ENCODE results near the gene CD44.

CD44 gene

DNA sequence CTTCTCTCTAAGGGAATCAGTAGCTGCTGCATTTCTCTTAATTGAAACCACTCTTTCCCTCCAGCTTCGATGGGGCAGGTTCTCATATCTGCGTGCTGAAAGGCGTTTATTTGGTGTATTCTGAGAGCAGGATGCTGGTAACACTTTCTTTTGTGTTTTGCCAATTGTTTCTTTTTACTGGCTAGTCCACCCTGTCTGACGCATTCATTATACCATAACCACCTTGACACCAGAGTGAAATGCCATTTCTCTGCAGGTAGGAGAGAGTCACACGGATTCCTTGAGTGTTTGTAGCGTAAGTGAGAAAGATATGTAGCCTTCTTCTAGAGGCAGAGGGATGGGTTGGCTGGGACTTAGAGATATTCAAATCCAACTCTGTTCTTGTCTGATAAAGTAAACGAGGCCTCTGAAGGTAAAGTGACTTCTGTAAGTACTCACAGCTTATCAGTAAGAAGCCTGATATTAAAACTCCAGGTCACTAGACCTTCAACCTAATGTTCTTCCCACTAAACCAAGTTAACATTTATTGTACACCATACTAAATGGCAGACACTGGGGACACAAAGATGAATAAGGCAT lies 21.4 kb downstream of the CD44 start:
- DNase-seq = peak in 1 of 5 donors; percentile 63

DNA sequence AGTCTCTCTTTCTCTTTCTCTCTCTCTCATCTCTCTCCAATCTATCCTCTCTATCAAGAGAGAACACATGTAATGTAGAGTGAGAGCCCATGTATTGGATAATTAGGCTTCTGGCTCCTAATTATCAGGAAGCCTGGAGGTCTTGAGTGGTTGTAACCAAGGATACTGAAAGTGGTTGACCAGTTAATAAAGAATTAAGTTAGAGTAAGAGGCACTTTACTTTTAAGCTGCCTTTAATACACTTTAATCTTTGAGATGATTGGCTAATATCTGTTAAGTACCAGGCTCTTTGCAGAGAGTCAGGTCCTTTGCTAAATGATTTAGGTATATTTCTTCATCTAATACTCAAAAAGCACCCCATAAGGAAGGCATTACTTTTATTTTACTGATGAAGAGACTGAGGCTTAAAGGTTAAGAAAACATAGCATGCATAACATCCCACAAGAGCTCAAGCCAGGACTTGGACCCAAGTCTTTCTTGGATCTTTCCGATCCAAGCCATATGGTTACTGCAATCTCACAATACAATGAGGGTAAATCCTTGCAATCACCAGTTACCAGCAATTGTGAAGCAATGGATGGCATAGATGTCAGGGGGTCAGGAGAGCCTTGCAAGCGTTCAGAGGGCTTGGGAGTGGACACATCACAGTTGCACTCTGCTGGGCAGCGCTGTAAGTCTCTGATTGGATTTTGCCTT lies 22.1 kb downstream of the CD44 start:
- DNase-seq = no peak

DNA sequence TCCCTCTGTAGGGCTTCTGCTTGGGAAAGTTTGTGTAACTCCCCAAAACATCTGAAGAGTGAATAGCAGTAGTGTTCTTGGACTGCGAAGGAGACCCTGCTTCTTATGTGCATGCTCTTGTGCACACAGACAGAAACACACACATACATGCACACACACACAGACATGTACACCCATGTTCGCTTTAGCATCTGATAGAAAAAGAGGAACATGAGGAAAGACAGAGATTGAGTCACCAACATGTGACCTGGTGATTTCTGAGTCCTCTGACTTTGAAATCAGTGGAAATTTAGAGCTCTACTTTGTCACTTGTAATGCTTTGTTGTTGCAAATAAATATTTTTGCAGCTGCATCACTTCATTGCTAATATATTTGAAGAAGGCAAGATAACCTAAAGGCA lies 23.8 kb downstream of the CD44 start:
- DNase-seq = no peak

DNA sequence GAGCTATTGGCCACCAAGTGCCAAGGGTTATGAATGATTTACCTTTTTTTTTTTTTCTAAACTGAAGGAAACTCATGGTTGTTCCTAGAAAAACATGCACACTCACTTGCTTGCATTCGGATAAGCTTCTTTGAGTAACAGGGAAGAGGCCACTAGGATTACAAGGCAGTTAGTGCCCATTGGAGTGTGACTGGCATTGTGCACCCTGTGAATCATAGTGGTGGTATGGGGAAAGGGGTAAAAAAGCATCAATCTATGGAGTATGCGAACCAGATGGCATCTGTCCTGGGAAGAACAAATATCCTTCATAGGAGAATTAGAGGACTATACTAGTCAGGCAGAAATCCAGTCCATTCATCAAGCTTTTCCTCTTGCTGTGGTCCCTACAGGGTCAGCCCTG lies 24.2 kb downstream of the CD44 start:
- DNase-seq = no peak

GRCh38 chr11:35163702-35164496 lies 24.9 kb downstream of the CD44 start:
- peak in 3 of 5 donors; percentile 17 to 74 (median 39) for DNase-seq

DNA sequence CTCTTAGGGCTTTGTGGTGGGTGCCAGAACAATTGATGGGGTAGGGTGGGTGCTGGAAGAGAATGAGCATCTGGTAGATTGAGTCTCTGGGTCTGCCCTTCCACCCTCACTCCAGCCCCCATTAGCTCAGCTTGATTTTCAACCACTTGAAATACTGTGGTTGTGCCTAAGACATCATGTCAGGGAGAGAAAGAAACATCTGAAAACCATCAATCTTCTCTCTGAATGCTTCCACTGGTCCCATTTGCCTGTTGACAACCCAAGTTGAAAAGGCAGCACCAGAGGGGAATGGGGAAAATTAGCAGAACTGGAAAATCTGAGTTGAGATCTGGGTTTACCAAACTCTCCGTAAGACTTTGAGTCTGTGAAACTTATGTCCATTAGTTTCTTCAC lies 26.1 kb downstream of the CD44 start:
- DNase-seq = no peak

- DNase-seq = peak; percentile 74 to 98 (median 84)
Observed at GRCh38 chr11:35165423-35166368, 26.7 kb downstream of the CD44 start.

DNA sequence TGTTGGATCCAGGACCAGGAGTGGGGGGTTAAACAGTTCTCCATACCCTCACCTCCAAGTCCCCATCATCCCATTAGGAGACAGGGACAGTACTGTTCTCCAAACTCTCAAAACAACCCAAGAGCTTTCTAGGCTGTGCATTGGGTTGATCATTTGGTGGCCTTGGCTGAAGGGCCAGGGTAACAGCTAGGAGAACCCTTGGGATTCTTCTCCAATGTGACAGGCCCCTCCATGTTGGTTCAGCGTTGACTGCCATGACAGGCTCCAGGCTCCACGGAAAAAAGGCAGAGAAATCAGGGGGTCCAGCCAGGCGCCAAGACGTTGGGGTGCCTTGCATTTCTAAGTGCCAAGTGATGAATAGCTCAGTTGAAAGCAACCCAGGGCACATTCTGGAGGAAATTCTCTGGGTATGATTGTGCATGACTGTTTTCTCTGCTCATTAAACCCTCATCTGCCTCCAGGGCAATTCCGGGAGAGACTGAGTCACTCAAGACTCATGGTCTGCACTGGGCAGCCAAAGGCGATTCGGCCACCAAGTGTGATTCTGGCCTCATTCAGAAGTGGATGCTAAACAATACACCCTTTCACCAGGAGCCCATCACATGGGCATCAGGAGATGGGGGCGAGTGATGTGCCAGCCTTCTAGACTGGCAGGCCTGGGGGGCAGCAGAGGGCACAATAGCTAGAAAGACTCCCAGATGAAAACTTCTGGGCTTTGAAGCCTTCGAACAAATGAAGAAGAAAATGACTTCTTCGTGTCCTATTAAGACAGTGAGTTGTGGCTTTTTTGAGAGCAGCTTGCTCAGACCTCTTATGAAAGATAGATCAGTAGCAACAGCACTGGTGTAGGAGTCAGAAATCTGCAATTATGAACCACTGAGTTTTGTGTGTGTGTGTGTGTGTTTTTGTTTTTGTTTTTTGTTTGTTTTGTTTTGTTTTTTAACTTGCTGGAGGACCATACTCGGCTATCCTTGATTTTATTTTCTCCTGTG lies 27.7 kb downstream of the CD44 start:
- peak in 1 of 5 donors; percentile 68 for DNase-seq

DNA sequence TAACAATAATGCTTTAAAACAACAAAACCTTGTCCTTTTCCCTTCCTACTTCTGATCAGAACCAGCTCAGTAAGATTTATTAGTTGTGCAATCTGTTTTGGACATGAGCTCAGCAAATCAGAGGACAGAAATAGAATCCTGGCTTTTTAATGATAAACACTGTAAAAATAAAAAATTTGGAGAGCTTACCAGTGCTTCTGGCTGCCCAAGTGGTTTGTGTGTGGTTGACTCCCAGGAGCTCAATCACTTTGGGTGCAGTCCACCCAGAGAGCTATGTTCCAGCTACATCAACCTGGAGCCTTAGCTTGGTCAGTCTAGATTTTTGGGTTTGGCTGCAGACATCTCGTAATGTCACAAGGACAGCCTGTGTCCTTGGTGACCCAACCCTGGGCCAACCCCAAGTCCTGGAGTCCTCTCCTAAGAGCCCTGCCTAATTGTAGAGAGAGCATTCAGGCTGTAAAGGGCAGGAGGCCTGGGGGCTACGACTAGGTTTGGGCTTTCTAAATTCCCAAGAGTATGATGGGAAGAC lies 28.5 kb downstream of the CD44 start:
- DNase-seq = no peak

- DNase-seq = no peak
Observed at GRCh38 chr11:35168671-35169070, 29.7 kb downstream of the CD44 start.

DNA sequence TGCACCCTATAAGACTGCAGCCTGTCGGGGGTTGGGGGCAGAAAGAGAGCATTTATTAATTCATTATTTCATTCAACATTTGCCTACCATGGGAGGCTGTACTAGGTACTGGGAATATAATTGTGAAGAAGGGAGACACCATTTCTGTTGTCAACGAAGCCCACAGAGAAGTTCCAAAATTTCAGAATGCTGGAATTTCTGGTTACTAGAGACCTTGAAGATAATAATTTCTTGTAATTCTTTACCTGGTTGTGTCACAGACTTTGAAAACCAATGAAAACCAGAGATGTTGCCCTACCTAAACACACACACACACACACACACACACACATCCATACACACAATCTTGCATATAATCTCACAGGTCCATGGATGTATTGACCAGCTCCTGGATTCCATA lies 30.1 kb downstream of the CD44 start:
- DNase-seq = no peak

GRCh38 chr11:35169754-35170153 lies 30.8 kb downstream of the CD44 start:
- no peak for DNase-seq

- no peak for DNase-seq
Observed at GRCh38 chr11:35170503-35170902, 31.5 kb downstream of the CD44 start.

DNA sequence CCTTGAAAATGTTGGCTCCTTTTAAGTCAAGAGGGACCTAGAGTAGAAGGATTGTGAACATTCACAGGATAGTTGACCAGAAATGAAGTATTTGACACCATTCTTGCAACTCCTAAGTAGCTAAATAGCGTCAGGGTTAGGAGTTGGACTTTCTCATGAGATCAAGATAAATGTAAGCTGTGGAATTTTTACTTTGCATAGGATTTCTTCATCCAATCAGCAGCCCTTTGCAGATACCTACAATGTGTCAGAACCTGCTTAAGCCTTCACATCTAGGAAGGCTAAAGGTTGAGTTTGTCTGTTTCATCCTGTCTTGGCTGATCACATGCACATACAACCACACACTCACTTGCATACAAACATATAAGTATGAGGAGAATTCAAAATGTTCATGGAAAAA lies 32.3 kb downstream of the CD44 start:
- no peak for DNase-seq

DNA sequence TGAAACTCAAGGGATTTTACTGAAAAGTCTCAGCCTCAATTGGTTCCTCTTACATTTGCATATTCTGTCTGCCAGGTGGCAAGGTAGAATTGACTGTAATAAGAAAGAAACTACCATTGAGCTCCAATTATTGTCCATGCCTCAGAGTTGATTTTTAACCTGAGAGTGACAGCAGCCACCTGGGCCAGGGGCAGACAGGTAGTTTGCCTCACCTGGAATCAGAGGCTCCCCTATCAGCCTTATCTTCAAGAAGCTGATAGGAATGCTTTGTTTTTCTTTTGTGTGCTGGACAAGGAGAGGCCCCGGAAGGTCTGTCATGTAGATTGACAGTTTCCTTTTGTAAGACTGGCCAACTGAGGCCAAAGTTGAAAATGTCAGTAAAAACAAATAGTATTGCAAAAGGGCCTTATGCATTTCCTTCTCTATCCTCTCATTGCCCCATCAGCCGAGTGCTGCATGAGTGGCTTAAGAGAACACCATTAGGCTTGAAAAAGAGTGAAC lies 34.1 kb downstream of the CD44 start:
- DNase-seq = no peak

GRCh38 chr11:35173616-35174566 lies 34.9 kb downstream of the CD44 start:
- DNase-seq = peak in 1 of 5 donors; percentile 33

DNA sequence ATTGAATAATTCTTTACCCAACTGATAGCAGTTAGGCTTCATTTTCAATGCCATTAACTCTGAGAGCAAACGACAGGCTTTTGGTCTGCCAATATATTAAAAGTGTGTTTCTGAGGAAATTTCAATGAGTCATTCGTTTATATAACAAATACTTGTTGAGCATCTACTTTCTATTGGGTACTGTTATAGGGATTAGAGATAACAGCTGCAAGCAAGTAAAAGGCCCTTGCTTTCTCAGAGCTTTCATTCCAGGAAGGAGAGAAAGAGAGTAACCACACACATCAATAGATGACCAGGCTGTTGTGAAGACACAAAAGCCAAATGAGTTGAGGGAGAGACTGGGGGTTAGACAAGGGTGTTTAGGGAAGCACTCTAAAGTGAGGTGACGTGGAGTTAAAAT lies 35.7 kb downstream of the CD44 start:
- DNase-seq = peak in 1 of 5 donors; percentile 61

DNA sequence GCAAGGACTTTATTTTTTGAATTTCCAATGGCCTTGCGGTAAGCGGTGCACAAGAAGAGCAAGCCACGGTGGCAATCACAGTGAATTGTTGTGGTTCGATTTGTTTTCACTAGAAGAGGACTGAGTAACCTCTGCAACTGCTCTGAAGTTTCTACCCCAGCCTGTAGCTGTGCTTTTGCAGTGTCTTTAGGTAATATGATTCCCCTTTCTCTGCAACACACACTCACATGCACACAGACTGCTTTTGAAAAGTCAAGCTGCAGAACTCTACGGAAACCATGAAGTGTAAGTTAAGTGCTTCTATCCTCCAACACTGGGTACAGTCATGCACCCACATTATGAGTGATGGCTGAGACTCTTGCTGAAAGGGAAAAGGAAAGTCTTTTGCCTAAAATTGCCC lies 38.4 kb downstream of the CD44 start:
- peak in 1 of 5 donors; percentile 88 for DNase-seq

GRCh38 chr11:35178067-35178805 lies 39.3 kb downstream of the CD44 start:
- no peak for DNase-seq

Data from T-helper 1 cell (primary cell).